Psoas muscle (tissue), 8 donors: ENCODE measurements around the gene TFAP2A. TPM values are rescaled to one million over a fixed set of nuclear protein-coding genes. Genes with fewer than 3 reads are reported as not detected.

ENCODE experiments used
- ATAC-seq, 4 donors: fragments of 200-7000 bp; cut with Tn5 transposase; one replicate each; pipeline ENCODE4 v1.9.1; 2020; ENCODE audit warnings: moderate library complexity in 3 of 4, mild to moderate bottlenecking in 2 of 4
- DNase-seq, 2 donors: peaks; one replicate each; pipeline ENCODE4 v3.0.0-alpha.2; 2020
- H3K27ac ChIP-seq: fragments of 200-600 bp; one replicate; pipeline ENCODE4 v1.8.0; 2022
- H3K27me3 ChIP-seq, 3 donors: fragments of 200-600 bp in 1 of 3; one replicate each; pipeline versions ENCODE4 v1.6.1 to v1.8.0; 2013 to 2022; ENCODE audit warnings: low read length in 2 of 3, mild to moderate bottlenecking in 2 of 3, moderate library complexity in 1 of 3; ENCODE audit not compliant: insufficient read depth in 3 of 3
- H3K36me3 ChIP-seq, 2 donors: fragments of 200-600 bp in 1 of 2; one replicate each; pipeline versions ENCODE4 v1.6.1 to v1.8.0; 2013 to 2022; ENCODE audit warnings: low read depth in 1 of 2, mild to moderate bottlenecking in 1 of 2, moderate library complexity in 1 of 2; ENCODE audit not compliant: insufficient read depth in 1 of 2
- H3K4me1 ChIP-seq: fragments of 200-600 bp; one replicate; pipeline ENCODE4 v1.8.0; 2022
- H3K4me3 ChIP-seq: fragments of 200-600 bp; one replicate; pipeline ENCODE4 v1.8.0; 2022; ENCODE audit warnings: mild to moderate bottlenecking
- H3K9me3 ChIP-seq: fragments of 200-600 bp; one replicate; pipeline ENCODE4 v1.8.0; 2022
- WGBS, 3 donors: extraction: QIAGEN DNeasy Blood & Tissue Kit; methylation state at CpG; one replicate each; pipeline versions ENCODE4 v1.1.6 to v1.1.7; 2013; 5-methylcytosine and 5-hydroxymethylcytosine counted together
- intact Hi-C, 2 donors: fragments of 100-400 bp; cut with DNase I; formaldehyde crosslinking; loops; one replicate each; pipeline versions ENCODE4 v1.11.0 to v1.14.2; 2022
- long read RNA-seq, 2 donors: library from polyadenylated mRNA; unstranded; transcript quantifications; one replicate each; pipeline ENCODE4 v2.0.0, GENCODE V29; 2021
- polyA plus RNA-seq, 3 donors: library from polyadenylated mRNA; stranded (reverse); fragments of 200-250 nt; gene quantifications; one replicate each; pipeline ENCODE4 v1.2.3, GENCODE V29; 2013
- total RNA-seq, 4 donors: library from RNA; stranded (reverse); fragmentation: NEBNext Ultra II Directional in 2 of 4; extraction: Animal tissue kit (Norgen Biotek cat#: 25700) in 2 of 4; gene quantifications; one replicate each; pipeline versions ENCODE4 v1.2.1 to v1.2.4, GENCODE V29; 2021 to 2023
- TF ChIP-seq, protein P1 (sequence below): fragments of 200-600 bp; IDR thresholded peaks from one replicate; pipeline ENCODE4 v1.8.0; 2022; ENCODE audit warnings: antibody characterized with exemption
- donor health status: healthy with polysubstance abuse.
- donor health status: DM: no; HTN: no; CAD: no; lungs with moderate emphysema.
- donor health status: Bipolar disorder and iron deficiency.
- donor health status: healthy.
- donor health status: DM: yes; HTN: yes; CAD: no.
- donor health status: DM: no; HTN: no; CAD: no.
- donor health status: DM: no; HTN: no; CAD: no.
- donor health status: DM: yes; HTN: yes; CAD: no.

TFAP2A gene
- total RNA-seq (under 1 TPM in 1 of 4 donors, not detected in 3; 0.15 TPM), polyA plus RNA-seq (under 1 TPM in 1 of 3 donors, not detected in 2; under 0.01 TPM)
- long read RNA-seq, donor 1, result 0 reads
- long read RNA-seq, donor 2, result 0 reads

DNA sequence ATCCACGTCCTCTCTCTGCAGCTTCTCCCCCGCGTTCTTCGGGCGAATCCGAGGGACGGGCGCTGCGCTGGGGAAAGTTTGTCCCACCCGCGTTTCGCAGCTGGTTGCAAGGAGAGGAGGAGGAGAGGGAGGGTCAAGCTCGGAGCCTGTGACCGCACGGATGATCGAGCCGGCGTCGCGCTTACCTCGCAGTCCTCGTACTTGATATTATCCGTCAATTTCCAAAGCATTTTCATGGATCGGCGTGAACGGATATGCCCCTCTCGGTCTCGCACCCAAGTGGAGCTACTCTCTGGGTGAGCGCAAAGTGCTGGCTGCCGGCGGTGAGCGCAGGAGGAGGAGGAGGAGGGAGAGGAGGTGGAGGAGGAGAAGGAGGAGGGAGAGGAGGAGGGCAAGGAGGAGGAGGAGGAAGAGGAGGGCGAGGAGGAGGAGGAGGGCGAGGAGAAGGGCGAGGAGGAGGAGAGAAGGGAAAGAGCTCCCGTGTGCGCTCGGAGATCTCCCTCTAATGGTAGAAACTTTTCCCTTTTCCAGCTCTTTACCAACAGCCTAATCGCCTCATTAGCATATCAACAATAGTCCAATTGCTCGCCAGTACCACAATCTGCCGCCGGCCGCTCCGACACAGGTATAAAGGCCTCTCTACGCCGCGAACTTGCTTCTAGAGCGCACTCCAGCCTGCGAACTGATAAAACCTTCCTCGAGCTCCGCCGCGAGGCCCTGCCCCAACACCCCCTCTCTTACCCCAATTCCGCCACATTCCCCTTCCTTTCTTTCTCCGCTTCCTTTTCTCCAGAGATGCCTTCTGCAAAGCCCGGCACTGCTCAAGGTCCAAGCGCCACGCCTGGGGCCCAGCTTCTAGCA, at the start of gene TFAP2A:
TFAP2A (minus strand) TSS at position 319 of the 861 bp plus-strand sequence; CDS start at position 236, 83 bp downstream.
- H3K4me1 ChIP-seq, result peaks cover 21% of the 10 kb centered on the region

DNA sequence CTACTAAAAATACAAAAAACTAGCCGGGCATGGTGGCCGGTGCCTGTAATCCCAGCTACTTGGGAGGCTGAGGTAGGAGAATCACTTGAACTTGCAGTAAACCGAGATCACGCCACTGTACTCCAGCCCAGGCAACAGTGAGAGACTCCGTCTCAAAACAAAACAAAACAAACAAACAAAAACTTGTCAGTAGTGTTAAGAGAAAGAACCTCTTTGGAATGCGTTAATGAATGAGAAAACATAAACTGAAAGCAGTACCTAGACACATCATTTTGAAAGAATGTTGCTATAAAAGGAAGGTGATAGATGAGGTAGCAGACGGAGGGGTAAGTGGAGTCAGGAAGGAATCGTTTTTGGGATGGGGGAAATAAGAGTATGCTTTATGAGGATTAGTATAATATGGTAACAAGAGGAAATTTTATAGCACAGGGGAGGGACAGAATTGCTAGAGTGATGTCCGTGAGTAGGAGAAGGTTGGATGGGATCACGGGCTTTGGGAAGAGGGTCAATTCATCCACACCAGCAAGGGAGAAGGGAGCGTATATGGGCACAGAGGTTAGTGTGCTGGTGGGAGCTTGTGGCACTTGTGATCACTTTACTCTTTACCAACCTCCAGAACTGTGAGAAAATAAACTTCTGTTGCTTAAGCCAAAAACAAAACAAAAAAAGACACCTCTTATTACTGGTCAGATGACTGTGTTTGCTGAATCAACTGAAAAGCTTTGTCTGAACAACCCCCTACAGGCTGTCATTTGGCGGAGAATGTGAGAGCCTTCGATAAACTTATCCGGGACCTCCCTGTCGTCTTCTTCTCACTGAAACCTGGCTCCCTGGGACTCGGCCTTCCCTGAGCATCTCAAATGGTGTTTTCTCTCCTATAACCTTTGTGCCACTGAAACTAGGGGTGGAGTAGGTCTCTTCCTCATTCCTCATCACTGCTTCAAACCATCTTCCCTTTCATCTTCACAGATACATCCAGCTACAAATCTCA, 48.9 kb upstream of the TFAP2A start:
- TF ChIP-seq, protein P1, sequence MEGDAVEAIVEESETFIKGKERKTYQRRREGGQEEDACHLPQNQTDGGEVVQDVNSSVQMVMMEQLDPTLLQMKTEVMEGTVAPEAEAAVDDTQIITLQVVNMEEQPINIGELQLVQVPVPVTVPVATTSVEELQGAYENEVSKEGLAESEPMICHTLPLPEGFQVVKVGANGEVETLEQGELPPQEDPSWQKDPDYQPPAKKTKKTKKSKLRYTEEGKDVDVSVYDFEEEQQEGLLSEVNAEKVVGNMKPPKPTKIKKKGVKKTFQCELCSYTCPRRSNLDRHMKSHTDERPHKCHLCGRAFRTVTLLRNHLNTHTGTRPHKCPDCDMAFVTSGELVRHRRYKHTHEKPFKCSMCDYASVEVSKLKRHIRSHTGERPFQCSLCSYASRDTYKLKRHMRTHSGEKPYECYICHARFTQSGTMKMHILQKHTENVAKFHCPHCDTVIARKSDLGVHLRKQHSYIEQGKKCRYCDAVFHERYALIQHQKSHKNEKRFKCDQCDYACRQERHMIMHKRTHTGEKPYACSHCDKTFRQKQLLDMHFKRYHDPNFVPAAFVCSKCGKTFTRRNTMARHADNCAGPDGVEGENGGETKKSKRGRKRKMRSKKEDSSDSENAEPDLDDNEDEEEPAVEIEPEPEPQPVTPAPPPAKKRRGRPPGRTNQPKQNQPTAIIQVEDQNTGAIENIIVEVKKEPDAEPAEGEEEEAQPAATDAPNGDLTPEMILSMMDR, result no peak
- Histone ChIP-seq H3K4me1 (no peaks in the 10 kb centered on the region), H3K27ac (no peak overlapping the region), H3K27me3 (peaks cover 0 to 10% (median 3%) of the 10 kb centered on the region in 3 donors), H3K36me3 (no peaks in the 10 kb centered on the region), H3K9me3 (no peaks in the 10 kb centered on the region), H3K4me3 (no peak overlapping the region)
- ATAC-seq (no peak), DNase-seq (no peak)
- 64 to 66% (median 65%) methylated on average over 16 of the region's 16 CpGs for WGBS, 3 donors
- intact Hi-C loops, result no loop called here

More for the DNA sequence above, at the start of gene TFAP2A:
- DNase-seq (peak in 1 of 2 donors; percentile 35), ATAC-seq (no peak)
- TF ChIP-seq, protein P1, result no peak
- peaks cover 0 to 97% (median 74%) of the 10 kb centered on the region in 3 donors for H3K27me3 ChIP-seq
- 2 to 5% (median 4%) methylated on average over 51 to 58 of the region's 58 CpGs for WGBS, 3 donors
- no peaks in the 10 kb centered on the region for H3K9me3 ChIP-seq
- intact Hi-C loops, result no loop called here
- peak within 1 kb of the TSS; percentile 76 for H3K4me3 ChIP-seq
- no peak within 1 kb of the TSS for H3K27ac ChIP-seq
- no peaks in the 10 kb centered on the region for H3K36me3 ChIP-seq

DNA sequence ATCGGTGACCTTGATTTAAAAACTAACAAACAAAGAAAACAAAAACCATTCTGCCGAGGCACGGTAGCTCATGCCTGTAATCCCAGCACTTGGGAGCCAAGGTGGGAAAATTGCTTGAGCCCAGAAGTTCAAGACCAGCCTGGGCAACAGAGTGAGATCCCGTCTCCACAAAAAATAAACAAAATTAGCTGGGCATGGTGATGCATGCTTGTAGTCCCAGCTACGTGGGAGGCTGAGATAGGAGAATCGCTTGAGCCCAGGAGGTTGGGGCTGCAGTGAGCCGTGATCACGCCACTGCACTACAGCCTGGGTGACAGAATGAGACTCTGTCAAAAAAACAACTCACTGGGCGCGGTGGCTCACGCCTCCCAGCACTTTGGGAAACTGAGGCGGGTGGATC, 48.2 kb upstream of the TFAP2A start:
- intact Hi-C loops, result no loop called here
- Histone ChIP-seq H3K27ac (no peak overlapping the region), H3K9me3 (no peaks in the 10 kb centered on the region), H3K27me3 (peaks cover 0 to 10% (median 3%) of the 10 kb centered on the region in 3 donors), H3K4me1 (no peaks in the 10 kb centered on the region), H3K36me3 (no peaks in the 10 kb centered on the region), H3K4me3 (no peak overlapping the region)
- DNase-seq (no peak), ATAC-seq (no peak)
- 86 to 92% (median 87%) methylated on average over 12 of the region's 12 CpGs for WGBS, 3 donors
- TF ChIP-seq, protein P1, result no peak

DNA sequence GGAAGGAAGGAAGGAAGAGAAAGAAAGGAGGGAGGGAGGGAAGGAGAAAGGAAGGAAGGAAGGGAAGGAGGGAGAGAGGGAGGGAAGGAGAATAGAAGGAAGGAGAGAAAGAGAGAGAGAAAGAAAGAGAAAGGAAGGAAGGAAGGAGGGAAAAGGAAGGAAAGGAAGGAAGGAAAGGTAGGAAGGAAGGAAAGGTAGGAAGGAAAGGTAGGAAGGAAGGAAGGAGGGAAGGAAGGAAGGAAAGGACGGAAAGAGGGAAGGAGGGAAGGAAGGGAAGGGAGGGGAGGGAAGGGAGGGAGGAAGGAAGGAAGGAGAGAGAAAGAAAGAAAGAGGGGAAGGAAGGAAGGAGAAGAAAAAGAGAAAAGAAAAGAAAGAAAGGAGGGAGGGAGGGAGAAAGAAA, 47.0 kb upstream of the TFAP2A start:
- ATAC-seq, result no peak
- intact Hi-C loops, result no loop called here
- no peak for DNase-seq
- TF ChIP-seq, protein P1, result no peak
- H3K4me1 ChIP-seq, result no peaks in the 10 kb centered on the region
- H3K27me3 ChIP-seq, result peaks cover 0 to 4% (median 3%) of the 10 kb centered on the region in 3 donors
- no peak overlapping the region for H3K27ac ChIP-seq
- no peak overlapping the region for H3K4me3 ChIP-seq
- 58 to 61% (median 60%) methylated on average over 1 of the region's 1 CpG for WGBS, 3 donors
- H3K36me3 ChIP-seq, result no peaks in the 10 kb centered on the region
- H3K9me3 ChIP-seq, result no peaks in the 10 kb centered on the region
